GM12878 (cell line): ENCODE results near the gene PFN2. TPM values are rescaled to one million over a fixed set of nuclear protein-coding genes. Genes with fewer than 3 reads are reported as not detected.

ENCODE experiments used
- ATAC-seq: fragments of 200-7000 bp; cut with Tn5 transposase; 3 replicates; pipeline ENCODE4 v1.9.1; 2020; ENCODE audit warnings: mild to moderate bottlenecking, moderate library complexity
- BruUV-seq: library from RNA; stranded (reverse); fragments of 400-500 nt; replicated peaks from 2 replicates; lab custom pipeline; 2021; lab: Mats Ljungman, UMichigan
- CTCF ChIA-PET: fragments of 300-600 bp; sonication (Branson Sonifier 250); formaldehyde crosslinking; extraction: SDS; loops from one replicate; lab custom pipeline; 2021; ENCODE audit warnings: inconsistent platforms; lab: Yijun Ruan, JAX
- POLR2A ChIA-PET: fragments of 350-600 bp; formaldehyde crosslinking; extraction: SDS; loops from one replicate; lab custom pipeline; 2021; ENCODE audit warnings: inconsistent platforms; lab: Charles Lee
- RAD21 ChIA-PET: fragments of 300-600 bp; sonication (Branson Sonifier 250); formaldehyde crosslinking; loops from one replicate; lab custom pipeline; 2023; ENCODE audit warnings: antibody characterized with exemption; ENCODE audit not compliant: unreplicated experiment; lab: Charles Lee
- SMC1A ChIA-PET: fragments of 300-600 bp; sonication (Branson Sonifier 250); formaldehyde crosslinking; loops from one replicate; lab custom pipeline; 2023; ENCODE audit not compliant: unreplicated experiment, uncharacterized antibody; lab: Charles Lee
- DNase-seq: peaks from one replicate; pipeline ENCODE4 v3.0.0-alpha.2; 2011; ENCODE audit warnings: low read depth, low spot score
- FAIRE-seq: peaks from 3 replicates; lab custom pipeline; 2011; peaks lifted over from hg19 to GRCh38; lab: Jason Lieb, UNC
- H2AFZ ChIP-seq: 2 replicates; pipeline ENCODE4 v1.6.0; 2011; ENCODE audit warnings: low read depth, low read length, control low read depth; ENCODE audit not compliant: control insufficient read depth
- H3K27ac ChIP-seq: 2 replicates; pipeline ENCODE4 v1.5.1; 2011; ENCODE audit warnings: control low read depth; ENCODE audit not compliant: control insufficient read depth, insufficient read depth
- H3K27me3 ChIP-seq, 2 experiments: replicated peaks in 1 of 2; 2 replicates each; pipeline versions ENCODE4 v1.6.0 to v1.6.1; 2011; ENCODE audit warnings: low read length in 1 of 2; ENCODE audit not compliant: control insufficient read depth in 2 of 2, insufficient read depth in 2 of 2
- H3K36me3 ChIP-seq, 2 experiments: 2 replicates each; pipeline ENCODE4 v1.5.1; 2011; ENCODE audit warnings: low read length in 1 of 2; ENCODE audit not compliant: control insufficient read depth in 2 of 2, insufficient read depth in 2 of 2
- H3K4me1 ChIP-seq: 2 replicates; pipeline ENCODE4 v1.6.1; 2011; ENCODE audit warnings: mild to moderate bottlenecking, low read length, moderate library complexity, mixed read lengths; ENCODE audit not compliant: control insufficient read depth, insufficient read depth
- H3K4me2 ChIP-seq: 2 replicates; pipeline ENCODE4 v1.6.0; 2011; ENCODE audit warnings: control low read depth; ENCODE audit not compliant: control insufficient read depth, insufficient read depth
- H3K4me3 ChIP-seq: fragments of 200-600 bp; sonication (generic); 2 replicates; pipeline ENCODE4 v1.5.1; 2016
- H3K79me2 ChIP-seq: 2 replicates; pipeline ENCODE4 v1.6.0; 2011; ENCODE audit warnings: low read length; ENCODE audit not compliant: control insufficient read depth, insufficient read depth
- H3K9ac ChIP-seq: 2 replicates; pipeline ENCODE4 v1.8.0; 2011; ENCODE audit warnings: low read length, control low read depth, mixed read lengths; ENCODE audit not compliant: control insufficient read depth, insufficient read depth
- H3K9me3 ChIP-seq: replicated peaks from 3 replicates; pipeline ENCODE4 v1.5.1; 2011; ENCODE audit warnings: mild to moderate bottlenecking, low read length; ENCODE audit not compliant: control insufficient read depth, insufficient read depth
- H4K20me1 ChIP-seq: 2 replicates; pipeline ENCODE4 v1.6.0; 2011; ENCODE audit not compliant: control insufficient read depth, insufficient read depth
- BCLAF1 ChIP-seq: fragments of 450-650 bp; IDR thresholded peaks from 2 replicates; pipeline ENCODE4 v1.6.1; 2017; ENCODE audit warnings: antibody characterized with exemption, mild to moderate bottlenecking, moderate library complexity
- EZH2 ChIP-seq: IDR thresholded peaks from 2 replicates; pipeline ENCODE4 v1.6.1; 2012; ENCODE audit warnings: low read depth, mild to moderate bottlenecking, control low read depth, inconsistent platforms, low read length, borderline replicate concordance; ENCODE audit not compliant: control insufficient read depth
- KLF5 ChIP-seq: fragments of 450-650 bp; IDR thresholded peaks from 2 replicates; pipeline ENCODE4 v1.6.1; 2014; ENCODE audit warnings: mild to moderate bottlenecking; ENCODE audit not compliant: partially characterized antibody
- MAX ChIP-seq: IDR thresholded peaks from 2 replicates; pipeline ENCODE4 v1.6.1; 2012; ENCODE audit warnings: low read depth, low read length, improper control_type of control experiment
- POLR2AphosphoS2 ChIP-seq: IDR thresholded peaks from 2 replicates; pipeline ENCODE4 v1.6.1; 2011; ENCODE audit warnings: low read depth, mild to moderate bottlenecking, low read length, improper control_type of control experiment, moderate library complexity
- RELA ChIP-seq: fragments of 450-650 bp; IDR thresholded peaks from 2 replicates; pipeline ENCODE4 v1.8.0; 2014; ENCODE audit warnings: borderline replicate concordance; ENCODE audit not compliant: partially characterized antibody
- SPI1 ChIP-seq: IDR thresholded peaks from 2 replicates; pipeline ENCODE4 v1.6.1; 2011; ENCODE audit warnings: low read depth, mild to moderate bottlenecking, low read length, moderate library complexity, borderline replicate concordance; ENCODE audit not compliant: insufficient read depth
- WGBS: methylation state at CpG from one replicate; pipeline ENCODE4 v1.1.6; 2016; ENCODE audit warnings: low lambda C conversion rate; ENCODE audit not compliant: insufficient replicate concordance, insufficient coverage; ENCODE audit errors: missing lambda C conversion rate; 5-methylcytosine and 5-hydroxymethylcytosine counted together
- in situ Hi-C: fragments of 300-500 bp; cut with MboI; formaldehyde crosslinking; loops from 9 replicates; pipeline ENCODE4 v1.14.3; 2018; ENCODE audit warnings: mixed read lengths
- intact Hi-C: fragments of 100-400 bp; cut with micrococcal nuclease; formaldehyde crosslinking; loops from one replicate; pipeline ENCODE4 v1.14.2; 2022; ENCODE audit not compliant: unreplicated experiment
- polyA plus RNA-seq, 11 experiments: library from polyadenylated mRNA; depleted of rRNA in 4 of 11; unstranded in 6 of 11; stranded (reverse) in 5 of 11; fragments of >200 nt; fragmentation: Nextera tagmentation in 4 of 11; fragmentation: Illumina TruSeq in 1 of 11; extraction: Ambion mirVana in 4 of 11; extraction: Trizol in 1 of 11; gene quantifications; 1 replicate in 1 of 11; 2 replicates in 10 of 11; pipeline versions ENCODE4 v1.2.1 to v1.2.3, GENCODE V29; 2011 to 2016; ENCODE audit warnings: inconsistent platforms in 2 of 11, missing spikeins in 2 of 11, low read depth in 1 of 11
- total RNA-seq, 4 experiments: library from RNA; depleted of rRNA in 3 of 4; stranded (reverse); fragments of >200 nt in 3 of 4; fragmentation: Illumina TruSeq in 1 of 4; extraction: Trizol in 1 of 4; gene quantifications; 2 replicates each; pipeline versions ENCODE4 v1.2.1 to v1.2.3, GENCODE V29; 2013 to 2021
- TF ChIP-seq, protein P1 (sequence below): fragments of 450-650 bp; IDR thresholded peaks from 2 replicates; pipeline ENCODE4 v1.6.1; 2017; ENCODE audit warnings: low read depth, mild to moderate bottlenecking, moderate library complexity
- TF ChIP-seq, protein P2 (sequence below): fragments of 450-650 bp; IDR thresholded peaks from 2 replicates; pipeline ENCODE4 v1.6.1; 2014; ENCODE audit warnings: mild to moderate bottlenecking
- TF ChIP-seq, protein P3 (sequence below): fragments of 150-350 bp; IDR thresholded peaks from 2 replicates; pipeline ENCODE4 v1.6.1; 2016; ENCODE audit warnings: low read depth, low read length
- TF ChIP-seq, protein P4 (sequence below): fragments of 450-650 bp; conservative IDR thresholded peaks from 2 replicates; pipeline ENCODE4 v1.6.1; 2017; ENCODE audit warnings: mild to moderate bottlenecking, moderate library complexity

The PFN2 gene
- total and polyA plus RNA-seq, 10 of the 15 experiments (the other 5 are each of a cell fraction or from before 2014, with no cell fraction given) = 3.1 to 78.9 (median 5.3) TPM

DNA sequence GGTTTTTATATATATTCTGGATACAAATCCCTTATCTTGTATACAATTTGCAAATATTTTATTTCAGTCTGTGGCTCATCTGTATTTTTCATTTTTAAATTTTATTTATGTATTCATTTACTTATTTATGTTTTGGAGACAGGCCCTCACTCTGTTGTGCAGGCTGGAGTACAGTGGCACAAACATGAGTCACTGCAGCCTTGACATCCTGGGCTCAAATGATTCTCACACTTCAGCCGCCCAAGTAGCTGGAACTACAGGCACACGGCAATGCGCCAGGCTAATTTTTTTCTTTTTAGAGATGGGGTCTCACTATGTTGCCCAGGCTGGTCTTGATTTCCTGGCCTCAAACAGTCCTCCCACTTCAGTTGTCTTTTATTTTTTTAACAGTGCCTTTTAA is 50.6 kb downstream of the PFN2 start:
- no peak for ATAC-seq
- WGBS = 98% methylated on average over 3 of the region's 3 CpGs
- SMC1A ChIA-PET = interaction anchor here (0.6 kb wide), 1 partner anchor 306 kb away, joined by 3 read pairs; no protein-coding TSS in a partner anchor
- no peak for TF ChIP-seq POLR2AphosphoS2
- TF ChIP-seq RELA = no peak
- no peak for TF ChIP-seq BCLAF1
- no peak for TF ChIP-seq SPI1
- TF ChIP-seq, protein P1, sequence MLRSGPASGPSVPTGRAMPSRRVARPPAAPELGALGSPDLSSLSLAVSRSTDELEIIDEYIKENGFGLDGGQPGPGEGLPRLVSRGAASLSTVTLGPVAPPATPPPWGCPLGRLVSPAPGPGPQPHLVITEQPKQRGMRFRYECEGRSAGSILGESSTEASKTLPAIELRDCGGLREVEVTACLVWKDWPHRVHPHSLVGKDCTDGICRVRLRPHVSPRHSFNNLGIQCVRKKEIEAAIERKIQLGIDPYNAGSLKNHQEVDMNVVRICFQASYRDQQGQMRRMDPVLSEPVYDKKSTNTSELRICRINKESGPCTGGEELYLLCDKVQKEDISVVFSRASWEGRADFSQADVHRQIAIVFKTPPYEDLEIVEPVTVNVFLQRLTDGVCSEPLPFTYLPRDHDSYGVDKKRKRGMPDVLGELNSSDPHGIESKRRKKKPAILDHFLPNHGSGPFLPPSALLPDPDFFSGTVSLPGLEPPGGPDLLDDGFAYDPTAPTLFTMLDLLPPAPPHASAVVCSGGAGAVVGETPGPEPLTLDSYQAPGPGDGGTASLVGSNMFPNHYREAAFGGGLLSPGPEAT = no peak
- TF ChIP-seq, protein P2, sequence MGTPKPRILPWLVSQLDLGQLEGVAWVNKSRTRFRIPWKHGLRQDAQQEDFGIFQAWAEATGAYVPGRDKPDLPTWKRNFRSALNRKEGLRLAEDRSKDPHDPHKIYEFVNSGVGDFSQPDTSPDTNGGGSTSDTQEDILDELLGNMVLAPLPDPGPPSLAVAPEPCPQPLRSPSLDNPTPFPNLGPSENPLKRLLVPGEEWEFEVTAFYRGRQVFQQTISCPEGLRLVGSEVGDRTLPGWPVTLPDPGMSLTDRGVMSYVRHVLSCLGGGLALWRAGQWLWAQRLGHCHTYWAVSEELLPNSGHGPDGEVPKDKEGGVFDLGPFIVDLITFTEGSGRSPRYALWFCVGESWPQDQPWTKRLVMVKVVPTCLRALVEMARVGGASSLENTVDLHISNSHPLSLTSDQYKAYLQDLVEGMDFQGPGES = no peak
- TF ChIP-seq KLF5 = no peak
- TF ChIP-seq, protein P3, sequence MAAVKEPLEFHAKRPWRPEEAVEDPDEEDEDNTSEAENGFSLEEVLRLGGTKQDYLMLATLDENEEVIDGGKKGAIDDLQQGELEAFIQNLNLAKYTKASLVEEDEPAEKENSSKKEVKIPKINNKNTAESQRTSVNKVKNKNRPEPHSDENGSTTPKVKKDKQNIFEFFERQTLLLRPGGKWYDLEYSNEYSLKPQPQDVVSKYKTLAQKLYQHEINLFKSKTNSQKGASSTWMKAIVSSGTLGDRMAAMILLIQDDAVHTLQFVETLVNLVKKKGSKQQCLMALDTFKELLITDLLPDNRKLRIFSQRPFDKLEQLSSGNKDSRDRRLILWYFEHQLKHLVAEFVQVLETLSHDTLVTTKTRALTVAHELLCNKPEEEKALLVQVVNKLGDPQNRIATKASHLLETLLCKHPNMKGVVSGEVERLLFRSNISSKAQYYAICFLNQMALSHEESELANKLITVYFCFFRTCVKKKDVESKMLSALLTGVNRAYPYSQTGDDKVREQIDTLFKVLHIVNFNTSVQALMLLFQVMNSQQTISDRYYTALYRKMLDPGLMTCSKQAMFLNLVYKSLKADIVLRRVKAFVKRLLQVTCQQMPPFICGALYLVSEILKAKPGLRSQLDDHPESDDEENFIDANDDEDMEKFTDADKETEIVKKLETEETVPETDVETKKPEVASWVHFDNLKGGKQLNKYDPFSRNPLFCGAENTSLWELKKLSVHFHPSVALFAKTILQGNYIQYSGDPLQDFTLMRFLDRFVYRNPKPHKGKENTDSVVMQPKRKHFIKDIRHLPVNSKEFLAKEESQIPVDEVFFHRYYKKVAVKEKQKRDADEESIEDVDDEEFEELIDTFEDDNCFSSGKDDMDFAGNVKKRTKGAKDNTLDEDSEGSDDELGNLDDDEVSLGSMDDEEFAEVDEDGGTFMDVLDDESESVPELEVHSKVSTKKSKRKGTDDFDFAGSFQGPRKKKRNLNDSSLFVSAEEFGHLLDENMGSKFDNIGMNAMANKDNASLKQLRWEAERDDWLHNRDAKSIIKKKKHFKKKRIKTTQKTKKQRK = no peak
- TF ChIP-seq MAX = no peak
- no peak for TF ChIP-seq EZH2
- TF ChIP-seq, protein P4, sequence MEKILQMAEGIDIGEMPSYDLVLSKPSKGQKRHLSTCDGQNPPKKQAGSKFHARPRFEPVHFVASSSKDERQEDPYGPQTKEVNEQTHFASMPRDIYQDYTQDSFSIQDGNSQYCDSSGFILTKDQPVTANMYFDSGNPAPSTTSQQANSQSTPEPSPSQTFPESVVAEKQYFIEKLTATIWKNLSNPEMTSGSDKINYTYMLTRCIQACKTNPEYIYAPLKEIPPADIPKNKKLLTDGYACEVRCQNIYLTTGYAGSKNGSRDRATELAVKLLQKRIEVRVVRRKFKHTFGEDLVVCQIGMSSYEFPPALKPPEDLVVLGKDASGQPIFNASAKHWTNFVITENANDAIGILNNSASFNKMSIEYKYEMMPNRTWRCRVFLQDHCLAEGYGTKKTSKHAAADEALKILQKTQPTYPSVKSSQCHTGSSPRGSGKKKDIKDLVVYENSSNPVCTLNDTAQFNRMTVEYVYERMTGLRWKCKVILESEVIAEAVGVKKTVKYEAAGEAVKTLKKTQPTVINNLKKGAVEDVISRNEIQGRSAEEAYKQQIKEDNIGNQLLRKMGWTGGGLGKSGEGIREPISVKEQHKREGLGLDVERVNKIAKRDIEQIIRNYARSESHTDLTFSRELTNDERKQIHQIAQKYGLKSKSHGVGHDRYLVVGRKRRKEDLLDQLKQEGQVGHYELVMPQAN = no peak

More for the DNA sequence above, 50.6 kb downstream of the PFN2 start:
- Histone ChIP-seq H2AFZ (no peak overlapping the region), H3K9ac (no peak overlapping the region), H3K27me3 (no peaks in the 10 kb centered on the region), H3K36me3 (no peaks in the 10 kb centered on the region; a peak in 1 of 4 replicates), H3K4me3 (no peak overlapping the region), H4K20me1 (no peaks in the 10 kb centered on the region), H3K9me3 (no peaks in the 10 kb centered on the region), H3K4me1 (no peaks in the 10 kb centered on the region), H3K79me2 (no peaks in the 10 kb centered on the region), H3K27ac (no peak overlapping the region), H3K4me2 (no peak overlapping the region)
- FAIRE-seq (no peak), DNase-seq (no peak)
- ChIA-PET POLR2A (interaction anchor here (0.6 kb wide), 1 partner anchor 295 kb away, joined by 6 read pairs; no protein-coding TSS in a partner anchor), RAD21 (no interaction called here), CTCF (interaction anchor here (1.2 kb wide), 1 partner anchor 34 kb away, joined by 3 read pairs; no protein-coding TSS in a partner anchor)
- no TSS peak for BruUV-seq
- intact Hi-C loops (no loop called here), in situ Hi-C loops (no loop called here)
